ENCODE data around the gene OR1N1. TPM values are rescaled to one million over a fixed set of nuclear protein-coding genes. Genes with fewer than 3 reads are reported as not detected.
"Not testable (repeated sequence)": the region's sequence is repeated elsewhere in the genome, so short reads cannot be mapped to it uniquely, and the experiment has no call there.

OR1N1 gene
- total RNA-seq, 1 donor from 2014 or later = not detected

DNA sequence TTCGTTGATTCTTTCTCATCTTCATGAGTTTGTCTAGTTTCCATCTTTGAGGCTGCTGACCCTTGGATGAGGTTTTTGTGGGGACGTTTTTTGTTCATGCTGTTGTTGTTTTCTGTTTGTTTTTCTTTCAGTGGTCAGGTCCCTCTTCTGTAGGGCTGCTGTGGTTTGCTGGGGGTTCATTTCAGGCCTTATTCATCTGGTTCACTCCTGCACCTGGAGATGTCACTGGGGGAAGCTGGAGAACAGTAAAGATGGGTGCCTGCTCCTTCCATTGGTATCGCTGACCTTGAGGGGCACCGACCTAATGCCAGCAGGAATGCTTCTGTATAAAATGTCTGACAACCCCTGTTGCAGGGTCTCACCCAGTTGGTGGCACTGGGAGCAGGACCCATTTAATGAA is 34.4 kb upstream of the OR1N1 start:
- Mint-ChIP-seq H3K9me3 (ENCODE audit: unreplicated experiment) (peaks cover 6% of the 10 kb centered on the region), H3K27ac (ENCODE audit: unreplicated experiment) (no peak overlapping the region), H3K4me3 (ENCODE audit: unreplicated experiment) (no peak overlapping the region), H3K36me3 (ENCODE audit: low read depth, unreplicated experiment) (no peaks in the 10 kb centered on the region), H3K27me3 (ENCODE audit: unreplicated experiment) (no peaks in the 10 kb centered on the region), H3K4me1 (ENCODE audit: unreplicated experiment) (no peaks in the 10 kb centered on the region)
- DNase-seq (ENCODE audit: low spot score) = no peak
- TF ChIP-seq, protein P1, sequence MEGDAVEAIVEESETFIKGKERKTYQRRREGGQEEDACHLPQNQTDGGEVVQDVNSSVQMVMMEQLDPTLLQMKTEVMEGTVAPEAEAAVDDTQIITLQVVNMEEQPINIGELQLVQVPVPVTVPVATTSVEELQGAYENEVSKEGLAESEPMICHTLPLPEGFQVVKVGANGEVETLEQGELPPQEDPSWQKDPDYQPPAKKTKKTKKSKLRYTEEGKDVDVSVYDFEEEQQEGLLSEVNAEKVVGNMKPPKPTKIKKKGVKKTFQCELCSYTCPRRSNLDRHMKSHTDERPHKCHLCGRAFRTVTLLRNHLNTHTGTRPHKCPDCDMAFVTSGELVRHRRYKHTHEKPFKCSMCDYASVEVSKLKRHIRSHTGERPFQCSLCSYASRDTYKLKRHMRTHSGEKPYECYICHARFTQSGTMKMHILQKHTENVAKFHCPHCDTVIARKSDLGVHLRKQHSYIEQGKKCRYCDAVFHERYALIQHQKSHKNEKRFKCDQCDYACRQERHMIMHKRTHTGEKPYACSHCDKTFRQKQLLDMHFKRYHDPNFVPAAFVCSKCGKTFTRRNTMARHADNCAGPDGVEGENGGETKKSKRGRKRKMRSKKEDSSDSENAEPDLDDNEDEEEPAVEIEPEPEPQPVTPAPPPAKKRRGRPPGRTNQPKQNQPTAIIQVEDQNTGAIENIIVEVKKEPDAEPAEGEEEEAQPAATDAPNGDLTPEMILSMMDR (IDR thresholded peaks at IDR 0.05; ENCODE audit: unreplicated experiment) = no peak

DNA sequence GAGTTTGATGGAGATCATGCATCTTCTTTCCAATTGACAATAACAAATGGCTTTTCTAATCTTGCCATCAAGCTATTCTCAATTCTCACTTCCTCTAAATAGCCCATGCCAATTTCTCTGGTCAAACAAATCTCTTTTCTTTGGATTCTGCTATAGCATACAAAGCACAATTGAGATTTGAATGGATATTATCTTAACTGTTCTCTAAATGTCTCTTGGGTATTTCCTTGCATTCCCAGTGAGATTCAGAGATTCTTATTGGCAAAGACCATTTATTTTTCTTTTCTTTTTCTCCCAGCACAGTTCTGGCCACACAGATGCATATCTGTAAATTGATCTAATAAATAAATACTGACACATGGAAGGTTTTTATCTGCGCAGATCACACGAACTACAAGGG is 25.7 kb upstream of the OR1N1 start, which contains the start of gene OR1N2:
Gene OR1N2 (plus strand): TSS at position 301 of the 400 bp plus-strand sequence. CDS start 100 bp downstream, outside the sequence.
- TF ChIP-seq, protein P1 (IDR thresholded peaks at IDR 0.05; ENCODE audit: unreplicated experiment) = no peak
- Mint-ChIP-seq H3K4me1 (ENCODE audit: unreplicated experiment) (no peaks in the 10 kb centered on the region), H3K9me3 (ENCODE audit: unreplicated experiment) (no peaks in the 10 kb centered on the region), H3K27me3 (ENCODE audit: unreplicated experiment) (peaks cover 5% of the 10 kb centered on the region), H3K27ac (ENCODE audit: unreplicated experiment) (no peak within 1 kb of the TSS), H3K4me3 (ENCODE audit: unreplicated experiment) (no peak within 1 kb of the TSS), H3K36me3 (ENCODE audit: low read depth, unreplicated experiment) (no peaks in the 10 kb centered on the region)
- DNase-seq (ENCODE audit: low spot score) = no peak

- TF ChIP-seq, protein P1 (IDR thresholded peaks at IDR 0.05; ENCODE audit: unreplicated experiment) = no peak
- Mint-ChIP-seq H3K4me3 (ENCODE audit: unreplicated experiment) (no peak overlapping the region), H3K9me3 (ENCODE audit: unreplicated experiment) (no peaks in the 10 kb centered on the region)
Measured at GRCh38 chr9:122551371-122551770, 24.3 kb upstream of the OR1N1 start.

DNA sequence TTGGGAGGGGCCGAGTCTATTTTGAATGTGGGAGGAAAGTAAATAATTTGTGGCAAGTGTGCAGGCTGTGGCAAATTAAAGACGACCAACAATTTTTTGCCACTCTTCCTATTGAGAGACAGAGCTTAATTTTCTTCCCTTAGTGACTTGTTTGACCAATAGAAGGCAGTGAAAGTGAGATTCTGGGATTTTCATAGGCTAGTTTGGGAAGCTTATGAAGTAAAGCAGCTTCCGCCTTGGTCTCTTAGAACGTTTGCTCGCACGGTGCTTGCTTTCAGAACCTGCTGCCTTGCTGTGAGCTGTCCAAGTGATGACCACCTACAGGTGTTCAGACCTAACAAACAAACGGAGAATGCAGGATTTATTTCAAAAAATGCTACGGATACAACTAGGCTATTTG is 19.1 kb upstream of the OR1N1 start:
- Mint-ChIP-seq H3K27ac (ENCODE audit: unreplicated experiment) (no peak overlapping the region), H3K9me3 (ENCODE audit: unreplicated experiment) (no peaks in the 10 kb centered on the region)

More at GRCh38 chr9:122551371-122551770, 24.3 kb upstream of the OR1N1 start:
- H3K27ac Mint-ChIP-seq (ENCODE audit: unreplicated experiment) = no peak overlapping the region
- no peak for DNase-seq (ENCODE audit: low spot score)
- no peaks in the 10 kb centered on the region for H3K4me1 Mint-ChIP-seq (ENCODE audit: unreplicated experiment)
- H3K27me3 Mint-ChIP-seq (ENCODE audit: unreplicated experiment) = peaks cover 5% of the 10 kb centered on the region
- H3K36me3 Mint-ChIP-seq (ENCODE audit: low read depth, unreplicated experiment) = no peaks in the 10 kb centered on the region

DNA sequence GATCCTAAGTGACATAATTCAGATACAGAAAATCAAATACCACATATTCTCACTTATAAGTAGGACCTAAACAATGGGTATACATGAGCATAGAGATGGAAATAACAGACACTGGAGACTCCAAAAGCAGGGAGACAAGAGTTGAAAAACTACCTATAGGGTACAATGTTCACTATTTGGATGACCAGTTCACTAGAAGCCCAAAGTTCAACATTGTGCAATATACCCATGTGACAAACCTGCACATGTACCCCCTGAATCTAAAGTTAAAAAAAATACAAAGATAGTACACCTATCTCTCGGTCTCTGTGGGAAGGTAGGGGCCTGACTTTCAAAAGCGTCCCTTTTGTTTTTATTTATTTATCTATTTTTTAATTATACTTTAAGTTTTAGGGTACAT is 11.7 kb upstream of the OR1N1 start:
- TF ChIP-seq, protein P1 (IDR thresholded peaks at IDR 0.05; ENCODE audit: unreplicated experiment) = no peak
- H3K36me3 Mint-ChIP-seq (ENCODE audit: low read depth, unreplicated experiment) = peaks cover 10% of the 10 kb centered on the region
- H3K9me3 Mint-ChIP-seq (ENCODE audit: unreplicated experiment) = peaks cover 14% of the 10 kb centered on the region
- H3K4me1 Mint-ChIP-seq (ENCODE audit: unreplicated experiment) = no peaks in the 10 kb centered on the region
- DNase-seq (ENCODE audit: low spot score) = no peak
- no peak overlapping the region for H3K4me3 Mint-ChIP-seq (ENCODE audit: unreplicated experiment)
- H3K27me3 Mint-ChIP-seq (ENCODE audit: unreplicated experiment) = peaks cover 3% of the 10 kb centered on the region
- H3K27ac Mint-ChIP-seq (ENCODE audit: unreplicated experiment) = no peak overlapping the region

More for the DNA sequence above, 19.1 kb upstream of the OR1N1 start:
- no peaks in the 10 kb centered on the region for H3K27me3 Mint-ChIP-seq (ENCODE audit: unreplicated experiment)
- no peak for DNase-seq (ENCODE audit: low spot score)
- H3K36me3 Mint-ChIP-seq (ENCODE audit: low read depth, unreplicated experiment) = no peaks in the 10 kb centered on the region
- H3K4me3 Mint-ChIP-seq (ENCODE audit: unreplicated experiment) = no peak overlapping the region
- no peaks in the 10 kb centered on the region for H3K4me1 Mint-ChIP-seq (ENCODE audit: unreplicated experiment)
- TF ChIP-seq, protein P1 (IDR thresholded peaks at IDR 0.05; ENCODE audit: unreplicated experiment) = no peak

- not testable (repeated sequence) for H3K36me3 Mint-ChIP-seq (ENCODE audit: low read depth, unreplicated experiment); DNase-seq (ENCODE audit: low spot score); H3K27ac Mint-ChIP-seq (ENCODE audit: unreplicated experiment); H3K4me1 Mint-ChIP-seq (ENCODE audit: unreplicated experiment); H3K27me3 Mint-ChIP-seq (ENCODE audit: unreplicated experiment); H3K4me3 Mint-ChIP-seq (ENCODE audit: unreplicated experiment)
- H3K9me3 Mint-ChIP-seq (ENCODE audit: unreplicated experiment) = peaks cover 14% of the 10 kb centered on the region
Measured at GRCh38 chr9:122537066-122537465, 10.0 kb upstream of the OR1N1 start.

All from endothelial cell (in vitro differentiated cells).